Stimulated activated CD4-positive, alpha-beta T cell treated with anti-CD3 and anti-CD28 coated beads, Interleukin-15, amount 100 ng/mL, for 1 hour (primary cell): Measurements from ENCODE around the gene GATA1.

ENCODE experiments used
- DNase-seq, 2 donors: peaks; one replicate each; pipeline ENCODE4 v3.0.0-alpha.2; 2020; ENCODE audit warnings: low read depth in 1 of 2, low spot score in 1 of 2

Gene GATA1

GRCh38 chrX:48785186-48785539, 1.2 kb upstream of the GATA1 start:
- no peak for DNase-seq

- no peak for DNase-seq
Observed at GRCh38 chrX:48785540-48786214, 713 bp upstream of the GATA1 start.

GRCh38 chrX:48786825-48787504, 575 bp downstream of the GATA1 start:
- DNase-seq = no peak

- DNase-seq = no peak
Observed at GRCh38 chrX:48787505-48788443, 1.4 kb downstream of the GATA1 start.

GRCh38 chrX:48789366-48790220, 3.2 kb downstream of the GATA1 start:
- no peak for DNase-seq

- no peak for DNase-seq
Observed at GRCh38 chrX:48790477-48790876, 4.1 kb downstream of the GATA1 start.

- no peak for DNase-seq
Observed at GRCh38 chrX:48791063-48791820, 4.9 kb downstream of the GATA1 start.

- DNase-seq = no peak
Observed at GRCh38 chrX:48792219-48792618, 5.8 kb downstream of the GATA1 start.

- no peak for DNase-seq
Observed at GRCh38 chrX:48793935-48794334, 7.5 kb downstream of the GATA1 start.

- no peak for DNase-seq
Observed at GRCh38 chrX:48794340-48794910, 8.0 kb downstream of the GATA1 start.

GRCh38 chrX:48794911-48795515, 8.6 kb downstream of the GATA1 start:
- no peak for DNase-seq

GRCh38 chrX:48798318-48798717, 11.9 kb downstream of the GATA1 start:
- no peak for DNase-seq

GRCh38 chrX:48800574-48801279, 14.3 kb downstream of the GATA1 start:
- no peak for DNase-seq

- peak; percentile 85 to 87 for DNase-seq
Observed at GRCh38 chrX:48801280-48802088, 15.1 kb downstream of the GATA1 start, which contains the start of gene HDAC6. Gene HDAC6 (plus strand): TSS chrX:48802067. CDS start chrX:48802693, 626 bp downstream.

GRCh38 chrX:48802089-48802904, 15.9 kb downstream of the GATA1 start:
- DNase-seq = peak in 1 of 2 donors; percentile 28

GRCh38 chrX:48802905-48803200, 16.5 kb downstream of the GATA1 start:
- no peak for DNase-seq

GRCh38 chrX:48806081-48806480, 19.7 kb downstream of the GATA1 start:
- no peak for DNase-seq
